H9 (cell line): ENCODE data around the gene EPHB3. TPM values are rescaled to one million over a fixed set of nuclear protein-coding genes. Genes with fewer than 3 reads are reported as not detected.

Experiments used
- DNase-seq: peaks from one replicate; pipeline ENCODE4 v3.0.0-alpha.2; 2017
- H2AFZ ChIP-seq: one replicate; pipeline ENCODE4 v1.6.1; 2013; ENCODE audit warnings: mild to moderate bottlenecking, low read length, control low read depth, moderate library complexity
- H2AK5ac ChIP-seq: 2 replicates; pipeline ENCODE4 v1.6.1; 2013; ENCODE audit warnings: low read length, control low read depth, mixed read lengths; ENCODE audit not compliant: insufficient read length
- H2BK120ac ChIP-seq: one replicate; pipeline ENCODE4 v1.6.1; 2013; ENCODE audit warnings: low read depth, mild to moderate bottlenecking, low read length, control low read depth, inconsistent platforms; ENCODE audit not compliant: poor library complexity, severe bottlenecking
- H2BK12ac ChIP-seq: 2 replicates; pipeline ENCODE4 v1.6.1; 2013; ENCODE audit warnings: low read length, control low read depth, mixed read lengths, low read depth; ENCODE audit not compliant: insufficient read length
- H2BK15ac ChIP-seq: 2 replicates; pipeline ENCODE4 v1.6.1; 2013; ENCODE audit warnings: low read depth, low read length, control low read depth
- H2BK20ac ChIP-seq: one replicate; pipeline ENCODE4 v1.6.1; 2013; ENCODE audit warnings: low read depth, mild to moderate bottlenecking, low read length, control low read depth, inconsistent platforms; ENCODE audit not compliant: poor library complexity, severe bottlenecking
- H2BK5ac ChIP-seq: 2 replicates; pipeline ENCODE4 v1.6.1; 2013; ENCODE audit warnings: low read length, control low read depth, mixed read lengths; ENCODE audit not compliant: insufficient read length
- H3K14ac ChIP-seq: 2 replicates; pipeline ENCODE4 v1.6.1; 2013; ENCODE audit warnings: low read length, control low read depth; ENCODE audit not compliant: insufficient read depth
- H3K18ac ChIP-seq: 2 replicates; pipeline ENCODE4 v1.6.1; 2013; ENCODE audit warnings: low read depth, mild to moderate bottlenecking, mixed read lengths, low read length, control low read depth; ENCODE audit not compliant: insufficient read length
- H3K23ac ChIP-seq: 2 replicates; pipeline ENCODE4 v1.6.1; 2013; ENCODE audit warnings: low read length, control low read depth, mixed read lengths, low read depth; ENCODE audit not compliant: insufficient read length
- H3K23me2 ChIP-seq: 2 replicates; pipeline ENCODE4 v1.6.1; 2013; ENCODE audit warnings: low read depth, mild to moderate bottlenecking, mixed read lengths, low read length, control low read depth; ENCODE audit not compliant: insufficient read length, poor library complexity, severe bottlenecking
- H3K27ac ChIP-seq: 2 replicates; pipeline ENCODE4 v1.5.1; 2013; ENCODE audit warnings: low read length, control low read depth, mixed read lengths, low read depth; ENCODE audit not compliant: insufficient read length
- H3K27me3 ChIP-seq: 2 replicates; pipeline ENCODE4 v1.6.1; 2013; ENCODE audit warnings: low read length, control low read depth, inconsistent platforms; ENCODE audit not compliant: insufficient read depth
- H3K4ac ChIP-seq: 2 replicates; pipeline ENCODE4 v1.6.1; 2013; ENCODE audit warnings: low read depth, mild to moderate bottlenecking, control low read depth, inconsistent platforms, low read length, moderate library complexity
- H3K4me1 ChIP-seq: 2 replicates; pipeline ENCODE4 v1.6.1; 2013; ENCODE audit warnings: low read length, control low read depth, inconsistent platforms; ENCODE audit not compliant: insufficient read depth
- H3K4me2 ChIP-seq: 2 replicates; pipeline ENCODE4 v1.6.1; 2013; ENCODE audit warnings: low read length, control low read depth, mixed read lengths; ENCODE audit not compliant: insufficient read length, insufficient read depth
- H3K56ac ChIP-seq: 2 replicates; pipeline ENCODE4 v1.6.1; 2013; ENCODE audit warnings: low read depth, mild to moderate bottlenecking, mixed read lengths, low read length, control low read depth; ENCODE audit not compliant: insufficient read length
- H3K79me1 ChIP-seq: 2 replicates; pipeline ENCODE4 v1.6.1; 2013; ENCODE audit warnings: low read depth, mild to moderate bottlenecking, moderate library complexity, low read length, control low read depth, inconsistent platforms; ENCODE audit not compliant: insufficient read depth, poor library complexity, severe bottlenecking
- H3K79me2 ChIP-seq: 2 replicates; pipeline ENCODE4 v1.6.1; 2013; ENCODE audit warnings: low read length, control low read depth, inconsistent platforms; ENCODE audit not compliant: insufficient read depth
- H3K9ac ChIP-seq: 2 replicates; pipeline ENCODE4 v1.6.1; 2013; ENCODE audit warnings: low read length, control low read depth, mixed read lengths; ENCODE audit not compliant: insufficient read length; ENCODE audit errors: extremely low read depth
- H3K9me3 ChIP-seq: one replicate; pipeline ENCODE4 v1.6.1; 2013; ENCODE audit warnings: low read depth, low read length, inconsistent platforms; ENCODE audit not compliant: control insufficient read depth
- H3T11ph ChIP-seq: one replicate; pipeline ENCODE4 v1.6.1; 2013; ENCODE audit warnings: mild to moderate bottlenecking, low read length, control low read depth, inconsistent platforms
- H4K20me1 ChIP-seq: one replicate; pipeline ENCODE4 v1.6.1; 2013; ENCODE audit not compliant: control insufficient read depth, insufficient read length, insufficient read depth
- H4K5ac ChIP-seq: 2 replicates; pipeline ENCODE4 v1.6.1; 2013; ENCODE audit warnings: low read depth, mild to moderate bottlenecking, mixed read lengths, low read length, control low read depth; ENCODE audit not compliant: insufficient read length
- H4K8ac ChIP-seq: replicated peaks from 2 replicates; pipeline ENCODE4 v1.6.1; 2013; ENCODE audit warnings: low read length, control low read depth, mixed read lengths, low read depth; ENCODE audit not compliant: insufficient read length
- H4K91ac ChIP-seq: 2 replicates; pipeline ENCODE4 v1.6.1; 2013; ENCODE audit warnings: low read depth, mild to moderate bottlenecking, moderate library complexity, mixed read lengths, low read length, control low read depth; ENCODE audit not compliant: insufficient read length
- H3K27ac Mint-ChIP-seq, 3 experiments: 2 replicates in 2 of 3; 3 replicates in 1 of 3; pipeline ENCODE4 v1.8.0; 2020 to 2021; ENCODE audit warnings: mixed read lengths in 3 of 3, mild to moderate bottlenecking in 1 of 3, moderate library complexity in 1 of 3
- H3K27me3 Mint-ChIP-seq: 2 replicates; pipeline ENCODE4 v1.8.0; 2021; ENCODE audit warnings: low read depth, mild to moderate bottlenecking, moderate library complexity, mixed read lengths
- H3K36me3 Mint-ChIP-seq, 3 experiments: 2 replicates in 2 of 3; 3 replicates in 1 of 3; pipeline ENCODE4 v1.8.0; 2020 to 2021; ENCODE audit warnings: low read depth in 3 of 3, mixed read lengths in 3 of 3; ENCODE audit not compliant: insufficient read depth in 1 of 3
- H3K4me1 Mint-ChIP-seq, 2 experiments: 2 replicates each; pipeline ENCODE4 v1.8.0; 2020; ENCODE audit warnings: mixed read lengths in 2 of 2
- H3K4me3 Mint-ChIP-seq, 2 experiments: 2 replicates in 1 of 2; 3 replicates in 1 of 2; pipeline ENCODE4 v1.8.0; 2020 to 2021; ENCODE audit warnings: mild to moderate bottlenecking in 2 of 2, mixed read lengths in 2 of 2, moderate library complexity in 1 of 2
- H3K9me3 Mint-ChIP-seq, 2 experiments: 2 replicates in 1 of 2; 3 replicates in 1 of 2; pipeline ENCODE4 v1.8.0; 2020; ENCODE audit warnings: mild to moderate bottlenecking in 2 of 2, mixed read lengths in 2 of 2, moderate library complexity in 1 of 2
- WGBS: extraction: QIAGEN DNeasy Blood & Tissue Kit; methylation state at CpG from one replicate; pipeline ENCODE4 v1.1.7; 2013; ENCODE audit warnings: missing lambda C conversion rate, low lambda C conversion rate, mixed read lengths; ENCODE audit not compliant: insufficient read length; ENCODE audit errors: extremely low coverage; 5-methylcytosine and 5-hydroxymethylcytosine counted together
- total RNA-seq: library from RNA; stranded (reverse); gene quantifications from 2 replicates; pipeline ENCODE4 v1.2.1, GENCODE V29; 2021
- TF ChIP-seq, protein P1 (sequence below): fragments of 200-600 bp; sonication (generic); conservative IDR thresholded peaks from 3 replicates; pipeline ENCODE4 v1.8.0; 2021; ENCODE audit warnings: antibody characterized with exemption, mild to moderate bottlenecking

EPHB3 gene
- total RNA-seq, 1 experiment from 2014 or later, result 1.0 TPM

DNA sequence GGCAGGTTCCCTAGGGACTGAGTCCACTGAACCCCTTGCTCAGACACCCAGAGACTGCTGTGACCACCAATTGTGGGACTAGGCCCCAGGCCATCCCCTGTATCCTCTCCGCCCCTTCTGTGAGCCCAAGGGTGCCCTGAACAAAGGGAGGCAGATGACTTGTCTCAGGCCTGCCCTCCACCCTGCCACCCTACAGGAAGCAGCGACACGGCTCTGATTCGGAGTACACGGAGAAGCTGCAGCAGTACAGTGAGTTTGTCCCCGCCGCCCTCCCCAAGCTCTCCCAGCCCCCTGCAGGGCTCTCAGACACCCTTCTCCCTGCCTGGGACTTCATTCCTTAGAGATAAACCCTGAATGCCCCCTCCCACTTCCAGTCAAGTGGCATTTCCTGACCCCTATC, 16.6 kb downstream of the EPHB3 start:
- no CpG with 5 or more reads among the region's 7 CpGs for WGBS
- Histone ChIP-seq H3K56ac (no peak overlapping the region), H4K20me1 (no peaks in the 10 kb centered on the region), H2BK120ac (no peak overlapping the region), H3K4ac (no peak overlapping the region), H4K5ac (no peak overlapping the region), H3K9ac (no peak overlapping the region), H3K14ac (no peak overlapping the region), H3K27ac (no peak overlapping the region), H3K18ac (no peak overlapping the region), H2AK5ac (no peak overlapping the region), H3K4me1 (peaks cover 7% of the 10 kb centered on the region; the same call in 1 of the 2 replicates), H3T11ph (no peak overlapping the region), H4K8ac (no peak overlapping the region), H3K23ac (no peak overlapping the region), H3K4me2 (no peak overlapping the region), H3K27me3 (peaks cover 1% of the 10 kb centered on the region; the same call in 1 of the 2 replicates), H2BK20ac (no peak overlapping the region), H3K79me2 (no peaks in the 10 kb centered on the region), H2AFZ (no peak overlapping the region), H2BK12ac (no peak overlapping the region), H3K9me3 (no peaks in the 10 kb centered on the region), H2BK5ac (no peak overlapping the region), H3K79me1 (no peaks in the 10 kb centered on the region), H2BK15ac (no peak overlapping the region), H3K23me2 (peaks cover 6% of the 10 kb centered on the region), H4K91ac (no peak overlapping the region)
- peaks cover 46 to 53% of the 10 kb centered on the region in 2 experiments for H3K4me1 Mint-ChIP-seq
- no peak overlapping the region for H3K4me3 Mint-ChIP-seq
- peaks cover 0 to 5% (median 0%) of the 10 kb centered on the region in 3 experiments; a peak in 2 of 7 replicates for H3K36me3 Mint-ChIP-seq
- no peak for DNase-seq
- TF ChIP-seq, protein P1, sequence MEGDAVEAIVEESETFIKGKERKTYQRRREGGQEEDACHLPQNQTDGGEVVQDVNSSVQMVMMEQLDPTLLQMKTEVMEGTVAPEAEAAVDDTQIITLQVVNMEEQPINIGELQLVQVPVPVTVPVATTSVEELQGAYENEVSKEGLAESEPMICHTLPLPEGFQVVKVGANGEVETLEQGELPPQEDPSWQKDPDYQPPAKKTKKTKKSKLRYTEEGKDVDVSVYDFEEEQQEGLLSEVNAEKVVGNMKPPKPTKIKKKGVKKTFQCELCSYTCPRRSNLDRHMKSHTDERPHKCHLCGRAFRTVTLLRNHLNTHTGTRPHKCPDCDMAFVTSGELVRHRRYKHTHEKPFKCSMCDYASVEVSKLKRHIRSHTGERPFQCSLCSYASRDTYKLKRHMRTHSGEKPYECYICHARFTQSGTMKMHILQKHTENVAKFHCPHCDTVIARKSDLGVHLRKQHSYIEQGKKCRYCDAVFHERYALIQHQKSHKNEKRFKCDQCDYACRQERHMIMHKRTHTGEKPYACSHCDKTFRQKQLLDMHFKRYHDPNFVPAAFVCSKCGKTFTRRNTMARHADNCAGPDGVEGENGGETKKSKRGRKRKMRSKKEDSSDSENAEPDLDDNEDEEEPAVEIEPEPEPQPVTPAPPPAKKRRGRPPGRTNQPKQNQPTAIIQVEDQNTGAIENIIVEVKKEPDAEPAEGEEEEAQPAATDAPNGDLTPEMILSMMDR, result no peak
- peaks cover 75% of the 10 kb centered on the region for H3K27me3 Mint-ChIP-seq
- H3K27ac Mint-ChIP-seq, result no peak overlapping the region
- no peaks in the 10 kb centered on the region; a peak in 1 of 5 replicates for H3K9me3 Mint-ChIP-seq
